ENCODE measurements around the gene KCNK3.

KCNK3 gene

GRCh38 chr2:26723991-26724750, 31.6 kb downstream of the KCNK3 start:
- H3K4me1 ChIP-seq (ENCODE audit: control insufficient read depth, insufficient read depth, low read length) = peaks cover 12% of the 10 kb centered on the region; the same call in 1 of the 2 replicates
- H3K27ac ChIP-seq (ENCODE audit: low read depth, low read length) = no peak overlapping the region
- no peaks in the 10 kb centered on the region for H3K36me3 ChIP-seq (ENCODE audit: control insufficient read depth, insufficient read depth, low read length)
- H3K9ac ChIP-seq (ENCODE audit: low read depth, low read length) = no peak overlapping the region
- H3K4me3 ChIP-seq (ENCODE audit: low read depth, low read length) = no peak overlapping the region
- H3K27me3 ChIP-seq (ENCODE audit: control insufficient read depth, insufficient read depth, low read length) = no peaks in the 10 kb centered on the region
- H3K9me3 ChIP-seq (ENCODE audit: control insufficient read depth, insufficient read depth, low read length) = no peaks in the 10 kb centered on the region

- no peak overlapping the region for H3K9ac ChIP-seq (ENCODE audit: low read depth, low read length)
- no peaks in the 10 kb centered on the region for H3K27me3 ChIP-seq (ENCODE audit: control insufficient read depth, insufficient read depth, low read length)
- H3K9me3 ChIP-seq (ENCODE audit: control insufficient read depth, insufficient read depth, low read length) = no peaks in the 10 kb centered on the region
- H3K4me1 ChIP-seq (ENCODE audit: control insufficient read depth, insufficient read depth, low read length) = peaks cover 12% of the 10 kb centered on the region; the same call in 1 of the 2 replicates
- no peak overlapping the region for H3K27ac ChIP-seq (ENCODE audit: low read depth, low read length)
- H3K4me3 ChIP-seq (ENCODE audit: low read depth, low read length) = no peak overlapping the region
- H3K36me3 ChIP-seq (ENCODE audit: control insufficient read depth, insufficient read depth, low read length) = no peaks in the 10 kb centered on the region
Measured at GRCh38 chr2:26724784-26725520, 32.4 kb downstream of the KCNK3 start.

- Histone ChIP-seq H3K4me1 (ENCODE audit: control insufficient read depth, insufficient read depth, low read length) (peaks cover 12% of the 10 kb centered on the region; the same call in 1 of the 2 replicates), H3K27ac (ENCODE audit: low read depth, low read length) (no peak overlapping the region), H3K9ac (ENCODE audit: low read depth, low read length) (no peak overlapping the region), H3K4me3 (ENCODE audit: low read depth, low read length) (no peak overlapping the region), H3K9me3 (ENCODE audit: control insufficient read depth, insufficient read depth, low read length) (no peaks in the 10 kb centered on the region), H3K36me3 (ENCODE audit: control insufficient read depth, insufficient read depth, low read length) (no peaks in the 10 kb centered on the region), H3K27me3 (ENCODE audit: control insufficient read depth, insufficient read depth, low read length) (no peaks in the 10 kb centered on the region)
Measured at GRCh38 chr2:26725521-26725820, 32.9 kb downstream of the KCNK3 start.

GRCh38 chr2:26726228-26726627, 33.7 kb downstream of the KCNK3 start:
- no peaks in the 10 kb centered on the region for H3K9me3 ChIP-seq (ENCODE audit: control insufficient read depth, insufficient read depth, low read length)
- H3K4me3 ChIP-seq (ENCODE audit: low read depth, low read length) = no peak overlapping the region
- no peaks in the 10 kb centered on the region for H3K36me3 ChIP-seq (ENCODE audit: control insufficient read depth, insufficient read depth, low read length)
- H3K27me3 ChIP-seq (ENCODE audit: control insufficient read depth, insufficient read depth, low read length) = no peaks in the 10 kb centered on the region
- no peak overlapping the region for H3K27ac ChIP-seq (ENCODE audit: low read depth, low read length)
- H3K4me1 ChIP-seq (ENCODE audit: control insufficient read depth, insufficient read depth, low read length) = peaks cover 5% of the 10 kb centered on the region; the same call in 1 of the 2 replicates
- H3K9ac ChIP-seq (ENCODE audit: low read depth, low read length) = no peak overlapping the region

GRCh38 chr2:26727641-26728561, 35.4 kb downstream of the KCNK3 start:
- H3K4me1 ChIP-seq (ENCODE audit: control insufficient read depth, insufficient read depth, low read length) = no peaks in the 10 kb centered on the region
- no peaks in the 10 kb centered on the region for H3K9me3 ChIP-seq (ENCODE audit: control insufficient read depth, insufficient read depth, low read length)
- H3K27ac ChIP-seq (ENCODE audit: low read depth, low read length) = no peak overlapping the region
- H3K36me3 ChIP-seq (ENCODE audit: control insufficient read depth, insufficient read depth, low read length) = no peaks in the 10 kb centered on the region
- H3K9ac ChIP-seq (ENCODE audit: low read depth, low read length) = no peak overlapping the region
- no peaks in the 10 kb centered on the region for H3K27me3 ChIP-seq (ENCODE audit: control insufficient read depth, insufficient read depth, low read length)
- H3K4me3 ChIP-seq (ENCODE audit: low read depth, low read length) = no peak overlapping the region

- no peaks in the 10 kb centered on the region for H3K36me3 ChIP-seq (ENCODE audit: control insufficient read depth, insufficient read depth, low read length)
- H3K4me3 ChIP-seq (ENCODE audit: low read depth, low read length) = no peak overlapping the region
- no peak overlapping the region for H3K27ac ChIP-seq (ENCODE audit: low read depth, low read length)
- H3K27me3 ChIP-seq (ENCODE audit: control insufficient read depth, insufficient read depth, low read length) = no peaks in the 10 kb centered on the region
- H3K9me3 ChIP-seq (ENCODE audit: control insufficient read depth, insufficient read depth, low read length) = no peaks in the 10 kb centered on the region
- no peak overlapping the region for H3K9ac ChIP-seq (ENCODE audit: low read depth, low read length)
- no peaks in the 10 kb centered on the region for H3K4me1 ChIP-seq (ENCODE audit: control insufficient read depth, insufficient read depth, low read length)
Measured at GRCh38 chr2:26729311-26729710, 36.8 kb downstream of the KCNK3 start.

GRCh38 chr2:26730549-26731344, 38.2 kb downstream of the KCNK3 start:
- Histone ChIP-seq H3K27me3 (ENCODE audit: control insufficient read depth, insufficient read depth, low read length) (no peaks in the 10 kb centered on the region), H3K36me3 (ENCODE audit: control insufficient read depth, insufficient read depth, low read length) (no peaks in the 10 kb centered on the region)

GRCh38 chr2:26731714-26732113, 39.2 kb downstream of the KCNK3 start:
- no peak overlapping the region for H3K27ac ChIP-seq (ENCODE audit: low read depth, low read length)
- H3K4me3 ChIP-seq (ENCODE audit: low read depth, low read length) = no peak overlapping the region
- no peaks in the 10 kb centered on the region for H3K9me3 ChIP-seq (ENCODE audit: control insufficient read depth, insufficient read depth, low read length)
- no peaks in the 10 kb centered on the region for H3K27me3 ChIP-seq (ENCODE audit: control insufficient read depth, insufficient read depth, low read length)
- H3K36me3 ChIP-seq (ENCODE audit: control insufficient read depth, insufficient read depth, low read length) = no peaks in the 10 kb centered on the region
- H3K9ac ChIP-seq (ENCODE audit: low read depth, low read length) = no peak overlapping the region
- no peaks in the 10 kb centered on the region for H3K4me1 ChIP-seq (ENCODE audit: control insufficient read depth, insufficient read depth, low read length)

More at GRCh38 chr2:26730549-26731344, 38.2 kb downstream of the KCNK3 start:
- H3K9me3 ChIP-seq (ENCODE audit: control insufficient read depth, insufficient read depth, low read length) = no peaks in the 10 kb centered on the region
- no peak overlapping the region for H3K27ac ChIP-seq (ENCODE audit: low read depth, low read length)
- no peaks in the 10 kb centered on the region for H3K4me1 ChIP-seq (ENCODE audit: control insufficient read depth, insufficient read depth, low read length)
- no peak overlapping the region for H3K9ac ChIP-seq (ENCODE audit: low read depth, low read length)
- H3K4me3 ChIP-seq (ENCODE audit: low read depth, low read length) = no peak overlapping the region

- H3K4me3 ChIP-seq (ENCODE audit: low read depth, low read length) = no peak overlapping the region
- H3K36me3 ChIP-seq (ENCODE audit: control insufficient read depth, insufficient read depth, low read length) = no peaks in the 10 kb centered on the region
- H3K9ac ChIP-seq (ENCODE audit: low read depth, low read length) = no peak overlapping the region
- no peaks in the 10 kb centered on the region for H3K4me1 ChIP-seq (ENCODE audit: control insufficient read depth, insufficient read depth, low read length)
- H3K27ac ChIP-seq (ENCODE audit: low read depth, low read length) = no peak overlapping the region
- H3K27me3 ChIP-seq (ENCODE audit: control insufficient read depth, insufficient read depth, low read length) = no peaks in the 10 kb centered on the region
- no peaks in the 10 kb centered on the region for H3K9me3 ChIP-seq (ENCODE audit: control insufficient read depth, insufficient read depth, low read length)
Measured at GRCh38 chr2:26732446-26732845, 39.9 kb downstream of the KCNK3 start.

- Histone ChIP-seq H3K27me3 (ENCODE audit: control insufficient read depth, insufficient read depth, low read length) (no peaks in the 10 kb centered on the region), H3K36me3 (ENCODE audit: control insufficient read depth, insufficient read depth, low read length) (no peaks in the 10 kb centered on the region), H3K9ac (ENCODE audit: low read depth, low read length) (no peak overlapping the region), H3K9me3 (ENCODE audit: control insufficient read depth, insufficient read depth, low read length) (no peaks in the 10 kb centered on the region), H3K4me3 (ENCODE audit: low read depth, low read length) (no peak overlapping the region), H3K4me1 (ENCODE audit: control insufficient read depth, insufficient read depth, low read length) (no peaks in the 10 kb centered on the region), H3K27ac (ENCODE audit: low read depth, low read length) (no peak overlapping the region)
Measured at GRCh38 chr2:26733413-26733812, 40.9 kb downstream of the KCNK3 start.
